Measurements from ENCODE around the gene ZNF236. TPM values are rescaled to one million over a fixed set of nuclear protein-coding genes. Genes with fewer than 3 reads are reported as not detected.
"Not testable (repeated sequence)": the region's sequence is repeated elsewhere in the genome, so short reads cannot be mapped to it uniquely, and the experiment has no call there.

The ZNF236 gene
- total RNA-seq, 1 donor from 2014 or later = 37.9 TPM

DNA sequence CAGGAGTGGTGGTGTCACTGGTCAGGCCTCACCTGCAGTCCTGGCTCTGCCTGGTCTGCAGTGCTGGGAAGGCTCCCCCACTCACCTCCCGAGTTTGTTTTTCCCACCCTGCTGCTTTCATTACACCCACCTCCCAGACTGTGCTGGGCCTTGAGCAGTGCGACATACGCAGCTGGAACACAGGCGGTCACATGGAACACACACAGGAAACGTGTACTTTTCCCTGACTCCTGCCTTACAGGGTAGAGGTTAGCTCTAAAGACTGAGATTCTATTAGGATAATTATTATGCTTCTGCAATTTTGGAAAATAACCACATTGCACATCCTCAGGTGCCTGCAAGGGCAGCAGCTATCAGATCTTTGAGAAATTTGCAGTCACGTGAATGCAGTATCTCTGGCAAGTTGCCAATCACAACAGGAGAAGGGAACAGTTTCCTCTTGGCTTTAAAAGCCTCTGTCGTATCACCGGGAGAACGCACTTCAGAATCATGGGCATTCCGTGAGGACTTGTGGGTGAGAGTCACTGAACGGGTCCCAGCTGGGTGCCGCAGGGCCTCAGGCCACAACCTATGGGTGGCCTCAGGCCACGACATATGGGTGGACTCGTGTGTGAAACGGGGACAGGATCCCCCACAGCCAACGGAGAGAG lies 136.5 kb downstream of the ZNF236 start:
- peak; percentile 30 for ATAC-seq
- intact Hi-C loops (cut with DNase I) = no loop called here
- DNase-seq (ENCODE audit: low spot score) = no peak

- DNase-seq (ENCODE audit: low spot score) = no peak
- intact Hi-C loops (cut with DNase I) = no loop called here
- ATAC-seq = no peak
These were observed 137.2 kb downstream of the ZNF236 start for GRCh38 chr18:76959605-76960004.

DNA sequence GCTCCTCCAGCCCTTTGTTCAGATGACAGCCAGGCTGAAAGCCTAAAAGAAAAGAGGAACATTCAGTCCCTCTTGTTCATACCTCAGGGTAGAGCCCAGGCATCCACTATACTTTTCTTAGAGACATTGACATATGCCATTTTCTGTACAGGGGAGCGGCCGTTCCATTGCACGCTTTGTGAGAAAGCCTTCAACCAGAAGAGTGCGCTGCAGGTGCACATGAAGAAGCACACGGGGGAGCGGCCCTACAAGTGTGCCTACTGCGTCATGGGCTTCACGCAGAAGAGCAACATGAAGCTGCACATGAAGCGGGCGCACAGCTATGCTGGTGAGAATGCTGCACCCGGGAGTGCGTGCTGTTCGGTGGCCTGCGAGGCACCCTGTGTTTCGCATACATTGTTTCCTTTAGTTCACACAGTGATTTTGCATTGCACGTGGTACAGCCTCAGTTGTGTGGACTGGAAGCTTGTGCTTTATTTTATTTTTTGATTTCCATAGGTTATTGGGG lies 138.2 kb downstream of the ZNF236 start:
- intact Hi-C loops (cut with DNase I) = no loop called here
- ATAC-seq = no peak
- no peak for DNase-seq (ENCODE audit: low spot score)

DNA sequence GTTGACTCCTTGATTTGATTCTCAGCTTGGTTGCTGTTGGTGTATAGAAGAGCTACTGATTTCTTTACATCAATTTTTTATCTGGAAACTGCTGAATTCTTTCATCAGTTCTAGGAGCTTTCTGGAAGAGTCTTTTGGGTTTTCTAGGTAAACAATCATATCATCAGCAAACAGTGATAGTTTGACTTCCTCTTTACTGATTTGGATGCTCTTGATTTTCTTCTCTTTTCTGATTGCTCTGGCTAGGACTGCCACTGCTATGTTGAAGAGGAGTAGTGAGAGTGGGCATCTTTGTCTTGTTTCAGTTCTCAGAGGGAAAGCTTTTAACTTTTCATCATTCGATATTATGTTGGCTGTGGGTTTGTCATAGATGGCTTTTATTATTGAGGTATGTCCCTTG lies 140.5 kb downstream of the ZNF236 start:
- intact Hi-C loops (cut with DNase I) = no loop called here
- DNase-seq (ENCODE audit: low spot score) (no peak), ATAC-seq (no peak)

- no peak for ATAC-seq
- intact Hi-C loops (cut with DNase I) = no loop called here
- DNase-seq (ENCODE audit: low spot score) = no peak
These were observed 141.6 kb downstream of the ZNF236 start for GRCh38 chr18:76963936-76964335.

- ATAC-seq; DNase-seq (ENCODE audit: low spot score); intact Hi-C loops (cut with DNase I): not testable (repeated sequence)
These were observed 143.3 kb downstream of the ZNF236 start for GRCh38 chr18:76965555-76966151.

DNA sequence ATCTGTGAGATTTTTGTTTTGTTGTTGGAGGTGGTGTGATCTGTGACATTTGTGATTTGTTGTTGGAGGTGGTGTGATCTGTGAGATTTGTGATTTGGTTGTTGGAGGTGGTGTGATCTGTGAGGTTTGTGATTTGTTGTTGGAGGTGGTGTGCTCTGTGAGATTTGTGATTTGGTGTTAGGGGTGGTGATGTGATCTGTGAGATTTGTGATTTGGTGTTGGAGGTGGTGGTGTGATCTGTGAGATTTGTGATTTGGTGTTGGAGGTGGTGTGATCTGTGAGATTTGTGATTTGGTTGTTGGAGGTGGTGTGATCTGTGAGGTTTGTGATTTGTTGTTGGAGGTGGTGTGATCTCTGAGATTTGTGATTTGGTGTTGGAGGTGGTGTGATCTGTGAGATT lies 144.9 kb downstream of the ZNF236 start:
- DNase-seq (ENCODE audit: low spot score); ATAC-seq; intact Hi-C loops (cut with DNase I): not testable (repeated sequence)

GRCh38 chr18:76967721-76968472 lies 145.5 kb downstream of the ZNF236 start:
- intact Hi-C loops (cut with DNase I) = no loop called here
- no peak for DNase-seq (ENCODE audit: low spot score)
- no peak for ATAC-seq

GRCh38 chr18:76970770-76971559 lies 148.6 kb downstream of the ZNF236 start:
- DNase-seq (ENCODE audit: low spot score) (no peak), ATAC-seq (no peak)
- intact Hi-C loops (cut with DNase I) = no loop called here

GRCh38 chr18:76972241-76972640 lies 149.9 kb downstream of the ZNF236 start:
- DNase-seq (ENCODE audit: low spot score) = no peak
- ATAC-seq = no peak
- intact Hi-C loops (cut with DNase I) = no loop called here

- no peak for DNase-seq (ENCODE audit: low spot score)
- ATAC-seq = no peak
- intact Hi-C loops (cut with DNase I) = no loop called here
These were observed 150.6 kb downstream of the ZNF236 start for GRCh38 chr18:76972846-76973519.

DNA sequence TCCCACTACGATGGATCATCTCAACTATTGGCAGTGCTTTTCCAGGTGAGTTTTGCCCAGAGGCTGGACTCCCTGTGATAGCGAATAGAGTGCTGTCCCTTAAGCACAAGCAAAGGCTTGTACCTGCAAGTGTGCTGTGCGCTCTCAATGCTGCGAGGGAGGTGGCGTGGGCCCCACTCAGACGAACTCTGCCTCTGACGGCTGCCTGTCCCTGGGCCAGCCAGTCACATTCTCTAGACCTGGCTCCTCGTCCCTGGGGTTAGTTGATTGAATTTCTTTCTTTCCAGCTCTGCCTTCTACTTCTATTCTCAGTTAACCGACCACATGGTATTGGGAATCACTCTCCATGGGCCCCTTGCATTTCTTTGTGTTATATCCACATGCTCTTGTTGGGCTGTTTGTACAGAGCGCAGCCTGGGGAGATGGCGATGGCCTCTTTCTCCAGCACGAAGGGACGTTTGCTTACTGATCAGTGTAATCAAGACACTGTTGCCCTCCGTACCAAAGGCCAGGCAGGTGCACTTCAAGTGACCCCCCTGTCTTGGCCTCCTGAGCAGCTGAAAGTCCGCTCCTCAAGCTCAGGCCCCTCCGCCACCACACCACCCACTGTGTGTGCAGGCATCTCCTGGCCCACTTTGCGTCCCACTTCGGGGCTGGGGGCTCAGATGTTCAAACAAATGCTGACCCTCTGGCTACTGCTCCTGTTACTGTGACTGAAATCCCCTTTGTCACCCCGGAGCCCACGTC lies 151.3 kb downstream of the ZNF236 start:
- intact Hi-C loops (cut with DNase I) = no loop called here
- no peak for ATAC-seq

GRCh38 chr18:76974386-76974785 lies 152.0 kb downstream of the ZNF236 start:
- intact Hi-C loops (cut with DNase I) = no loop called here
- ATAC-seq (no peak), DNase-seq (ENCODE audit: low spot score) (no peak)

More for the DNA sequence above, 151.3 kb downstream of the ZNF236 start:
- no peak for DNase-seq (ENCODE audit: low spot score)

DNA sequence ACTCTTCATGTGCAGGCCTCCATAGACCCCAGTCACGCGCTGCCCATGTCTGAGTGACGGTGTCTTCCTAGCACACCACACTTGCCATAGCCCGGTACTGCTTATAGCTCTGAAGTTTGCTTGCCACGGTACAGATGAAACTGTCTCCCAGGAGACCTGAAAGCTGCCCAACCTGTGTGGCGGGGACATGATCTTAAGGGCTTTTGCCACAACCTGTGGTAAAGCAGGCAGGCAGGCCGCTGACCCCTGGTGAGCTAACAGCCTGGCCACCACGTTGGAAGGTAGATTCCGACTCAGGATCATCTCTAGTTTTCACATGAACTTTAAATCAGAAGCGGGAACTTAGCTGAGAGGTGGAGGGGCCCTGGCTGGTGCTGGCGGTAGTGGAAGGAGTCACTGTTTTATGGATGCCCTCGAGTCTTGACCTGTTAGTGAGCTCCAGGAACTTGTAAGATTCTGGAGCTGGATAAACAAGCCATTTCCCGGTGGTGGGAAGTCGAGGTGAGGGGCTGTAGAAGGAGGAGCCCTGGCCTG lies 153.3 kb downstream of the ZNF236 start:
- DNase-seq (ENCODE audit: low spot score) (no peak), ATAC-seq (no peak)
- intact Hi-C loops (cut with DNase I) = no loop called here

- ATAC-seq = no peak
- intact Hi-C loops (cut with DNase I) = no loop called here
- DNase-seq (ENCODE audit: low spot score) = no peak
These were observed 154.8 kb downstream of the ZNF236 start for GRCh38 chr18:76977108-76977621.

- intact Hi-C loops (cut with DNase I) = no loop called here
- DNase-seq (ENCODE audit: low spot score) (no peak), ATAC-seq (no peak)
These were observed 155.4 kb downstream of the ZNF236 start for GRCh38 chr18:76977684-76978232.

DNA sequence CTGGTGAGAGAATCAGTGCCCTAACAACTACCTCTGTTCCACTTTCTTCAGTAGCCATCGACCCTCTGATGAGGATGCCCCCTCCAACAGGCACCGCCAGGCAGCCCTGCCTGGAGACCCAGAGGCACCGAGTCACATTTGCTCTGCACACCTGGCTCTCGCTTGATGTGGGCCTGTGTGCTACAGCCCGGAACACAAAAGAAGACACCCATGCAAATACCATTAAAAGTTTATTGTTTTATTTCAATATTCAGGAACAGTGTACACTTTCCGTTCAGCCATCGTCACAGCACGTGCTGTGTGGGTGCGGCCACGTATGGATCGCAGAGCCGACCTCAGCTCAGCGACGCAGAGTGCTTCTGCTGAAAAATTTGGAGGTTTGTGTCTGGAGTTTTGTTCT lies 156.3 kb downstream of the ZNF236 start:
- ATAC-seq = no peak
- DNase-seq (ENCODE audit: low spot score) = no peak
- intact Hi-C loops (cut with DNase I) = no loop called here

Data from sciatic nerve (tissue), 2 donors.